CD14-positive monocyte (primary cell): ENCODE measurements around the gene AP4E1. TPM values are rescaled to one million over a fixed set of nuclear protein-coding genes. Genes with fewer than 3 reads are reported as not detected.

ENCODE experiments used
- DNase-seq, 3 donors: peaks; one replicate each; pipeline ENCODE4 v3.0.0-alpha.2; 2011 to 2022
- H2AFZ ChIP-seq: 2 replicates; pipeline ENCODE4 v1.6.0; 2012; ENCODE audit warnings: mild to moderate bottlenecking, low read depth, low read length, inconsistent platforms; ENCODE audit not compliant: insufficient read depth, poor library complexity, severe bottlenecking
- H3K27ac ChIP-seq, 2 donors: 1 replicate in 1 of 2; 2 replicates in 1 of 2; pipeline ENCODE4 v1.5.1; 2012 to 2013; ENCODE audit warnings: low read length in 2 of 2, control low read depth in 1 of 2, inconsistent platforms in 1 of 2, low read depth in 1 of 2, mild to moderate bottlenecking in 1 of 2
- H3K27me3 ChIP-seq, 2 donors: one replicate each; pipeline versions ENCODE4 v1.6.0 to v1.6.1; 2011 to 2013; ENCODE audit warnings: low read length in 2 of 2; ENCODE audit not compliant: control insufficient read depth in 2 of 2, insufficient read depth in 2 of 2
- H3K36me3 ChIP-seq, 2 donors: replicated peaks in 1 of 2; 1 replicate in 1 of 2; 2 replicates in 1 of 2; pipeline versions ENCODE4 v1.5.1 to v1.6.1; 2012 to 2013; ENCODE audit warnings: low read length in 2 of 2, control low read depth in 1 of 2, inconsistent platforms in 1 of 2, mild to moderate bottlenecking in 1 of 2; ENCODE audit not compliant: insufficient read depth in 2 of 2, control insufficient read depth in 1 of 2
- H3K4me1 ChIP-seq, 2 donors: 1 replicate in 1 of 2; 2 replicates in 1 of 2; pipeline versions ENCODE4 v1.5.1 to v1.6.1; 2012 to 2013; ENCODE audit warnings: low read length in 2 of 2, control low read depth in 1 of 2, inconsistent platforms in 1 of 2, mild to moderate bottlenecking in 1 of 2, moderate library complexity in 1 of 2; ENCODE audit not compliant: insufficient read depth in 2 of 2, control insufficient read depth in 1 of 2
- H3K4me2 ChIP-seq: replicated peaks from 2 replicates; pipeline ENCODE3; 2012; ENCODE audit warnings: low read length, moderate library complexity, mild to moderate bottlenecking; ENCODE audit not compliant: poor library complexity, severe bottlenecking; ENCODE audit errors: extremely low read depth
- H3K4me3 ChIP-seq, 3 experiments: fragments of 200-600 bp in 1 of 3; sonication (generic) in 1 of 3; replicated peaks in 1 of 3; 1 replicate in 2 of 3; 2 replicates in 1 of 3; pipeline ENCODE4 v1.5.1; 2011 to 2013; ENCODE audit warnings: low read length in 3 of 3, mild to moderate bottlenecking in 3 of 3, control low read depth in 2 of 3, low read depth in 2 of 3, inconsistent platforms in 1 of 3, moderate library complexity in 1 of 3
- H3K79me2 ChIP-seq: 2 replicates; pipeline ENCODE4 v1.6.0; 2012; ENCODE audit warnings: mild to moderate bottlenecking, control low read depth, inconsistent platforms, low read length, moderate library complexity; ENCODE audit not compliant: insufficient read depth
- H3K9ac ChIP-seq: 2 replicates; pipeline ENCODE4 v1.6.0; 2017; ENCODE audit warnings: low read length, mild to moderate bottlenecking; ENCODE audit not compliant: insufficient read depth, poor library complexity, severe bottlenecking
- H3K9me3 ChIP-seq, 2 donors: replicated peaks in 1 of 2; 1 replicate in 1 of 2; 2 replicates in 1 of 2; pipeline versions ENCODE4 v1.5.1 to v1.6.1; 2012 to 2013; ENCODE audit warnings: low read length in 2 of 2, control low read depth in 1 of 2; ENCODE audit not compliant: control insufficient read depth in 1 of 2, insufficient read depth in 1 of 2
- H4K20me1 ChIP-seq: 2 replicates; pipeline ENCODE4 v1.6.0; 2012; ENCODE audit warnings: mild to moderate bottlenecking, low read length, control low read depth, moderate library complexity; ENCODE audit not compliant: insufficient read depth
- H3K27ac Mint-ChIP-seq, 7 donors: one replicate each; pipeline ENCODE4 v1.8.0; 2020; ENCODE audit warnings: mild to moderate bottlenecking in 7 of 7, mixed read lengths in 7 of 7, moderate library complexity in 6 of 7, inconsistent platforms in 2 of 7
- H3K27me3 Mint-ChIP-seq, 3 donors: one replicate each; pipeline ENCODE4 v1.8.0; 2021 to 2022; ENCODE audit warnings: low read depth in 3 of 3, mild to moderate bottlenecking in 3 of 3, mixed read lengths in 3 of 3, moderate library complexity in 3 of 3, inconsistent platforms in 1 of 3
- H3K36me3 Mint-ChIP-seq, 2 donors: one replicate each; pipeline ENCODE4 v1.8.0; 2020; ENCODE audit warnings: mixed read lengths in 2 of 2, inconsistent platforms in 1 of 2, mild to moderate bottlenecking in 1 of 2
- H3K4me1 Mint-ChIP-seq: one replicate; pipeline ENCODE4 v1.8.0; 2020; ENCODE audit warnings: mild to moderate bottlenecking, mixed read lengths
- H3K4me3 Mint-ChIP-seq, 2 donors: one replicate each; pipeline ENCODE4 v1.8.0; 2020; ENCODE audit warnings: mild to moderate bottlenecking in 2 of 2, mixed read lengths in 2 of 2, moderate library complexity in 1 of 2
- H3K9me3 Mint-ChIP-seq, 7 donors: one replicate each; pipeline ENCODE4 v1.8.0; 2020 to 2022; ENCODE audit warnings: mixed read lengths in 7 of 7, mild to moderate bottlenecking in 6 of 7, moderate library complexity in 6 of 7, inconsistent platforms in 2 of 7
- CTCF ChIP-seq: fragments of 200-600 bp; IDR thresholded peaks from one replicate; pipeline ENCODE4 v1.8.0; 2022; ENCODE audit warnings: antibody characterized with exemption, mild to moderate bottlenecking
- WGBS: methylation state at CpG from one replicate; pipeline ENCODE4 v1.1.5; 2013; ENCODE audit warnings: missing lambda C conversion rate; ENCODE audit not compliant: insufficient coverage; 5-methylcytosine and 5-hydroxymethylcytosine counted together
- intact Hi-C, 2 donors: fragments of 100-400 bp; cut with micrococcal nuclease; formaldehyde crosslinking; loops; one replicate each; pipeline versions ENCODE4 v1.15.0 to v1.15.1; 2023
- polyA plus RNA-seq, 3 donors: library from polyadenylated mRNA; depleted of rRNA in 1 of 3; unstranded in 2 of 3; stranded (reverse) in 1 of 3; fragments of 300-500 nt in 2 of 3; fragments of >200 nt in 1 of 3; fragmentation: Illumina TruSeq in 2 of 3; gene quantifications; 1 replicate in 2 of 3; 2 replicates in 1 of 3; pipeline ENCODE4 v1.2.3, GENCODE V29; 2012 to 2021

The AP4E1 gene
- polyA plus RNA-seq, 3 donors: 4.1 to 7.7 (median 5.3) TPM

- H3K4me1 Mint-ChIP-seq: peaks cover under 1% of the 10 kb centered on the region
- no peaks in the 10 kb centered on the region for H4K20me1 ChIP-seq
- H3K9me3 ChIP-seq: no peaks in the 10 kb centered on the region
- H3K9me3 Mint-ChIP-seq: no peaks in the 10 kb centered on the region
- peaks cover 55 to 64% of the 10 kb centered on the region in 2 donors for H3K36me3 Mint-ChIP-seq
- intact Hi-C loops: no loop called here
- WGBS: no CpG with 5 or more reads among the region's 2 CpGs
- no peak for TF ChIP-seq CTCF
- no peak overlapping the region for H2AFZ ChIP-seq
- H3K36me3 ChIP-seq: peaks cover 61 to 93% of the 10 kb centered on the region in 2 donors
- H3K4me2 ChIP-seq: no peak overlapping the region
- no peak overlapping the region for H3K4me3 Mint-ChIP-seq
- H3K27ac Mint-ChIP-seq: no peak overlapping the region
- H3K27me3 ChIP-seq: no peaks in the 10 kb centered on the region
- H3K27ac ChIP-seq: no peak overlapping the region
- H3K79me2 ChIP-seq: no peaks in the 10 kb centered on the region
- DNase-seq: no peak
- no peaks in the 10 kb centered on the region for H3K27me3 Mint-ChIP-seq
- no peak overlapping the region for H3K4me3 ChIP-seq
- H3K9ac ChIP-seq: no peak overlapping the region
- no peaks in the 10 kb centered on the region for H3K4me1 ChIP-seq
These were observed 32.0 kb downstream of the AP4E1 start for GRCh38 chr15:50940506-50940905.

GRCh38 chr15:50943638-50944037 lies 35.2 kb downstream of the AP4E1 start:
- Mint-ChIP-seq H3K9me3 (no peaks in the 10 kb centered on the region), H3K4me1 (peaks cover 4% of the 10 kb centered on the region), H3K4me3 (no peak overlapping the region), H3K36me3 (peaks cover 51 to 58% of the 10 kb centered on the region in 2 donors), H3K27ac (no peak overlapping the region), H3K27me3 (no peaks in the 10 kb centered on the region)
- H3K9ac ChIP-seq: no peak overlapping the region
- H4K20me1 ChIP-seq: no peaks in the 10 kb centered on the region
- no peak overlapping the region for H3K4me2 ChIP-seq
- no peaks in the 10 kb centered on the region for H3K4me1 ChIP-seq
- no peaks in the 10 kb centered on the region for H3K79me2 ChIP-seq
- H3K27ac ChIP-seq: no peak overlapping the region
- H2AFZ ChIP-seq: no peak overlapping the region
- no peaks in the 10 kb centered on the region for H3K27me3 ChIP-seq
- H3K36me3 ChIP-seq: peaks cover 40 to 90% of the 10 kb centered on the region in 2 donors
- DNase-seq: no peak
- H3K9me3 ChIP-seq: no peaks in the 10 kb centered on the region
- H3K4me3 ChIP-seq: no peak overlapping the region
- no peak for TF ChIP-seq CTCF
- intact Hi-C loops: no loop called here
